Measurements from ENCODE around the gene SUCLA2. TPM values are rescaled to one million over a fixed set of nuclear protein-coding genes. Genes with fewer than 3 reads are reported as not detected.

Gene SUCLA2
- total and polyA plus RNA-seq, 8 donors: 9.8 to 20.7 (median 14.4) TPM

- intact Hi-C loops (cut with DNase I): no loop called here
- H3K36me3 ChIP-seq: peaks cover 0 to 6% (median 0%) of the 10 kb centered on the region in 3 donors
- no peaks in the 10 kb centered on the region for H3K9me3 ChIP-seq
- no peak for DNase-seq
- H3K27me3 ChIP-seq: no peaks in the 10 kb centered on the region
- no peaks in the 10 kb centered on the region for H3K4me1 ChIP-seq
- TF ChIP-seq, protein P1, sequence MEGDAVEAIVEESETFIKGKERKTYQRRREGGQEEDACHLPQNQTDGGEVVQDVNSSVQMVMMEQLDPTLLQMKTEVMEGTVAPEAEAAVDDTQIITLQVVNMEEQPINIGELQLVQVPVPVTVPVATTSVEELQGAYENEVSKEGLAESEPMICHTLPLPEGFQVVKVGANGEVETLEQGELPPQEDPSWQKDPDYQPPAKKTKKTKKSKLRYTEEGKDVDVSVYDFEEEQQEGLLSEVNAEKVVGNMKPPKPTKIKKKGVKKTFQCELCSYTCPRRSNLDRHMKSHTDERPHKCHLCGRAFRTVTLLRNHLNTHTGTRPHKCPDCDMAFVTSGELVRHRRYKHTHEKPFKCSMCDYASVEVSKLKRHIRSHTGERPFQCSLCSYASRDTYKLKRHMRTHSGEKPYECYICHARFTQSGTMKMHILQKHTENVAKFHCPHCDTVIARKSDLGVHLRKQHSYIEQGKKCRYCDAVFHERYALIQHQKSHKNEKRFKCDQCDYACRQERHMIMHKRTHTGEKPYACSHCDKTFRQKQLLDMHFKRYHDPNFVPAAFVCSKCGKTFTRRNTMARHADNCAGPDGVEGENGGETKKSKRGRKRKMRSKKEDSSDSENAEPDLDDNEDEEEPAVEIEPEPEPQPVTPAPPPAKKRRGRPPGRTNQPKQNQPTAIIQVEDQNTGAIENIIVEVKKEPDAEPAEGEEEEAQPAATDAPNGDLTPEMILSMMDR (IDR thresholded peaks at IDR 0.05): no peak
- no peak overlapping the region for H3K27ac ChIP-seq
- FAIRE-seq: no peak
- ATAC-seq: no peak
- WGBS, 2 donors: 99 to 100% methylated on average over 1 of the region's 1 CpG
- H3K4me3 ChIP-seq: no peak overlapping the region
These were observed 10.6 kb downstream of the SUCLA2 start for GRCh38 chr13:47990427-47990826.

DNA sequence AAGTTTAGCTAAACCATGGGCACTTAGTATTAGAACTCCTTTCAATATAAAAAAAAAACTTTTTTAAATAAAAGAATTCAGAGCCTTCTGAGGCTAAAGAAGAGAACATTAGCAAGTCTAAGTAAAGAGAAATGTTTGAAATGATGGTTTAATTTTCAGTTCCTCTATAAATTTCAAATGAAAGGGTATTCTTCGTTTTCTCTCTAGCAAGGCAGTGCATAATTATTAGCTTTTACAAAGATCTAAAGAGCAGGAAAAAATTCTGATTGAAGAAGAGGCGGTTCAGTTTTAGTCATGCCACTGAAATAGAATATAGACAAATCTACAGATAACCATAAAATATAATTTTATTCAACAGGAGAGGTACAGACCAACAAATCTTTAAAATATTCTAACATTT is 18.0 kb downstream of the SUCLA2 start:
- FAIRE-seq: no peak
- no peaks in the 10 kb centered on the region for H3K9me3 ChIP-seq
- H3K4me3 ChIP-seq: no peak overlapping the region
- TF ChIP-seq, protein P1 (IDR thresholded peaks at IDR 0.05): no peak
- DNase-seq: no peak
- ATAC-seq: no peak
- no peaks in the 10 kb centered on the region for H3K4me1 ChIP-seq
- H3K36me3 ChIP-seq: peaks cover 0 to 6% (median 0%) of the 10 kb centered on the region in 3 donors
- intact Hi-C loops (cut with DNase I): no loop called here
- WGBS, 2 donors: 92 to 98% methylated on average over 2 of the region's 2 CpGs
- no peaks in the 10 kb centered on the region for H3K27me3 ChIP-seq
- no peak overlapping the region for H3K27ac ChIP-seq

GRCh38 chr13:47976325-47976724 is 24.7 kb downstream of the SUCLA2 start:
- intact Hi-C loops (cut with DNase I): no loop called here
- H3K36me3 ChIP-seq: peaks cover 0 to 9% (median 0%) of the 10 kb centered on the region in 3 donors
- no peak for ATAC-seq

DNA sequence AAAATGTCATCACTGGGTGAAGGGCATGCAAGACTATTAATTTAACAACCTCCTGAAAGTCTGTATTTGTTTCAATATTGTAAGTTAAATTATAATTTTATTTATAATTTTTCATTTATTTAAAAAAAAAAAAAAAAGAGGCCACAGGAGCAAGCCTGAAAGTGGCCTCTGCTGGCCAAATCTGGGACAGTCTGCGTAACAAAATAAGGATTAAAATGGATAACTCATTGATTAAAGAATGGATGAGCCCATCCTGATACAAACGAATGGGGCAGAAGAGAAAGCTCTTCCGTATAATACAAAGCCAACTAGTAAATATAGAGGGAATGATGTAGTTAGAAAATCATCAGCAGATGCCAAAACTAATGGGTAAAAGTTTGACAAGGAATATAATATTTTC is 36.2 kb downstream of the SUCLA2 start:
- H3K27me3 ChIP-seq: no peaks in the 10 kb centered on the region
- H3K4me3 ChIP-seq: no peak overlapping the region
- ATAC-seq (no peak), DNase-seq (no peak), FAIRE-seq (no peak)
- no peak overlapping the region for H3K27ac ChIP-seq
- TF ChIP-seq, protein P1 (IDR thresholded peaks at IDR 0.05): no peak
- H3K9me3 ChIP-seq: no peaks in the 10 kb centered on the region
- WGBS, 2 donors: 94 to 97% methylated on average over 3 of the region's 3 CpGs
- intact Hi-C loops (cut with DNase I): no loop called here
- no peaks in the 10 kb centered on the region for H3K4me1 ChIP-seq
- H3K36me3 ChIP-seq: peaks cover 0 to 9% (median 0%) of the 10 kb centered on the region in 3 donors

More at GRCh38 chr13:47976325-47976724, 24.7 kb downstream of the SUCLA2 start:
- Histone ChIP-seq H3K27ac (no peak overlapping the region), H3K27me3 (no peaks in the 10 kb centered on the region), H3K4me3 (no peak overlapping the region), H3K4me1 (no peaks in the 10 kb centered on the region), H3K9me3 (no peaks in the 10 kb centered on the region)
- FAIRE-seq: no peak
- DNase-seq: no peak
- 87 to 88% methylated on average over 1 of the region's 1 CpG for WGBS, 2 donors
- TF ChIP-seq, protein P1 (IDR thresholded peaks at IDR 0.05): no peak

DNA sequence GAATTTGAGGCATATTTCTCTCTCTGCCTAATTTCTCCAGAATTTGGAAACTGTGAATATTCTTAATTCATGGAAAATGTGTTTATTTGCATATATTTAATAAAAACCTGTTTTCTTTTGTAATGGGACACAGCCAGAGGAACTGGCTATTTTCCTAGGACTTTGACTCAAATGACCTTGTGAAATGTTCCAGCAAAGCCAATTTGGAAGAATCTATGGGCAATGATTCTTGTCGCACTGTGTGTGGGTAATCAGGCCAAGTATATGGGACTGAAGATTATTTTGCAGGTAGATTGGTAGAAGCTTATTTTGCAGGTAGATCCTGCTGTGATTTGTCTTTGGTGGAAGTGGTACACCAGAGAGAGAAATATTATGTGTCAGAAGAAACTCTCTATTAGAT is 38.8 kb downstream of the SUCLA2 start:
- Histone ChIP-seq H3K27ac (no peak overlapping the region), H3K9me3 (no peaks in the 10 kb centered on the region), H3K4me3 (no peak overlapping the region), H3K27me3 (no peaks in the 10 kb centered on the region), H3K36me3 (peaks cover 0 to 9% (median 0%) of the 10 kb centered on the region in 3 donors), H3K4me1 (no peaks in the 10 kb centered on the region)
- 89% methylated on average over 1 of the region's 1 CpG for WGBS, 2 donors
- intact Hi-C loops (cut with DNase I): no loop called here
- DNase-seq (no peak), ATAC-seq (no peak), FAIRE-seq (no peak)
- TF ChIP-seq, protein P1 (IDR thresholded peaks at IDR 0.05): no peak

Measured in pancreas (tissue), 10 donors.